HG02970 (cell line): ENCODE measurements around the gene LPAR1.

Experiments used
- ATAC-seq: cut with Tn5 transposase; IDR thresholded peaks from one replicate; pipeline ENCODE4 v1.9.1; 2021; ENCODE audit warnings: mild to moderate bottlenecking, moderate library complexity, moderate number of reproducible peaks; ENCODE audit not compliant: unreplicated experiment, low FRiP score

Gene LPAR1

DNA sequence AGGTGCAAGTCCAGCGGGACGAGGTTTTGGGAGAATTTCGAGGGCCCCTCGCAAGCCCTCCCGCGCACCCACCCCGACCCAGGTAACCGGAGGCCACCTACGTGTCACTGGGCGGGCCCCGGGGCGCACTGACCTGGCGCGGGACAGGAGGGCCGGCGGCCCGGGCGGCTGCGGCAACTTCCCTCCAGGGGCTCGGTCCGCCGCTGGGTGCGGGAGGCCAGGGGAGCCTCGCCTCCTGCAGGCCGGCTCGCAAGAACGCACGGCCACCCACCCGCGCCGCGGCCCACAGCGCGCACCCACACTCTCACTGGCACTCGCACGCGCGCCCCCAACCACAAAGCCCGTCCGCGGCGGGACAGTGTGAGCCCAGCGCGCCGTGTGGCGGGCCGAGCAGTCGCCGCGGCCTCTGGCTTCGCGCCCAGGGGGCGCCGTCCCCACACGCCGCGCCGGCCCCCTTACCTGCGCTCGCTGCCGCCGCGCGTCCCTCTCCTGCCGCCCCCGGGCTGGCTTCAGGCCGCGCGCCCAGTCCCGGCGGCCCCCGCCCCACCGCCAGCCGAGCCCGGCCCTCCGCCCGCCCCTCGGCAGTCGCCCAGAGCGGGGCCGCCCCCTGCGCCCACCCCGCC lies 451 bp downstream of the LPAR1 start:
- ATAC-seq = no peak

- no peak for ATAC-seq
These were observed 938 bp downstream of the LPAR1 start for GRCh38 chr9:111037356-111037707.

DNA sequence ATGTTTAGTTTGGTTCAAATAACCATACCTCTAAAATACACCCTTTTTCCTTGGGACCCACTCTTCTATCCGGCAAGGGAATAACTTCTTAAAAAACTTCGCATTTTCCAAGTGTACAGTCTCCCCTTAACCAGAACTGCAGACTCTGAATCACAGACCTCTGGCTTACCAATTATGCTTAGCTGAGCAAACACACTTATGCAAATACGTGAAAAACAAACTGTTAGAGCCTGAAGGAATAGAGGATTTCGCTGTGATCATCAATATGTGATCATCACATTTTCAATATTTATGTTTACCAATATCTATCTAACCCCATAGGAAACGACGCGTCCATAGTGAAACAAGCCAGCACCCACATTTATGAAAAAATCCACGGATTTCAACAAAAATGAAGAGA lies 1.3 kb downstream of the LPAR1 start:
- no peak for ATAC-seq

- no peak for ATAC-seq
These were observed 1.9 kb downstream of the LPAR1 start for GRCh38 chr9:111036429-111036789.

GRCh38 chr9:111035543-111036428 lies 2.5 kb downstream of the LPAR1 start:
- ATAC-seq = no peak

GRCh38 chr9:111034898-111035539 lies 3.3 kb downstream of the LPAR1 start:
- no peak for ATAC-seq

DNA sequence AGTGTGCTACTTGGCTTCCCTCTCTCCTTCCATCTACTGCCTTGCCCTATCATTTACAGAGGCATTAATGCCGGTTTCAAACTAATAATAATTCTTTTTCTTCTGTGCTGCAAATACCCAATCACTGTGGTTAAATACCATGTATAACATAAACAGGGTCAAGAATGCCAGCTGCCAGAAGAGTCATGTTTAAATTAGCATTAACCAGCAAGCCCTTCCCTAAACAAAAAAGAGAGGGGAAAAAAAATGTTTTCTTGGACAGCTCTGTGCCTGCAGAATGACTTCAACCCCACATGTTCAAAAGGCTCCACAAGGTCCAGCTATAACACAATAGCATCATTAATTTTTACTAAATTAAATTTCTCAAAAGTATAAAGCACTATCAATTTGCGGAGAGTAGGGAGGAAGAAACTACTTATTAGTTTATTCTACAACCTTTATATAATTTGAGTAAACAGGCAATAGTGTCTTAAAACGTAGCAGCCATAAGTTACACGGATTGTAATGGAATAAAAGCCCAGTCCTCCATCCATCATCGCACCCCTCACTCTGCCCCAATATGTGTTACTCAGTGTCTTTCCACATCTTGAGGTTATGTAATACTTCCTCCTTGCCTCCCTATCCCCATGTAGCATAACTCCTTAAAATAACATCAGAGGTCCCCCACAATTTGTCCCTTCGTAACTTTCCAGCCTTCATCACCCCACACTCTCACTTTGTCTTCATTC lies 3.9 kb downstream of the LPAR1 start:
- ATAC-seq = no peak

- ATAC-seq = no peak
These were observed 7.8 kb downstream of the LPAR1 start for GRCh38 chr9:111030492-111030891.

DNA sequence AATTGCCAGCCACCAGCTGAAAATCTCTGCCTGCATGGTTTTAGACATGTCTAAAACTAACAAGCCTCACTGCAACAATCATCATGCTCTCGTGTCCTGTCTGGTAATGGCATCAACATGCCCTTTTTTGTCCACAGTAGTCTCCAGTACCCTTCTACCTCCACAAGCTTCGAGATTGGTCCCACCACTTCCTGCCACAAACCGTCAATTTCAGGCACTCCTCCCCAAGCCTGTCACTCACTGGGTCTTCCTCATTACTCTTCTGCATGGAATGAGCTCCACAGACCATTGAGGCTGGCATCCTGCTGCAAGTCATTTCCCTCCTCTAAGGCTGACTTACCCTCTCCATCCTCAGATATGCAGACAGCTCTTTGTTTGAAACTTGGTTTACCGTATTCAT lies 9.0 kb downstream of the LPAR1 start:
- ATAC-seq = no peak

DNA sequence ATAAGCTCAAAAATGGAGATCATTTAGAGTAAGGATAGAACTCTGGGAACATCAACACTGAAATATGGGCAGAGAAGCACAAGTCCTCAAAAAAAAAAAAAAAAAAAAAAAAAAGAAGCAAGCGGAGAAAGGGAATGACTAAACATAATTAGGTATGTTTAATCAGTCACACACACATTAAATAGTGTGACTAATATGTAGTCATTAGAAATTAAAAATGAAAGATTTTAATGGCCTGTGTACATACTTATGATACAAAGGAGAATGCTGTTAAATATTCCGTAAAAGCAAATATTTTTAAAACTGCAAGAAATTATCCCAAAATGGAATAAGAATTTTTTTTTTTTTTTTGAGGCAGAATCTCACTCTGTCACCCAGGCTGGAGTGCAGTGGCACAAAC lies 10.5 kb downstream of the LPAR1 start:
- ATAC-seq = no peak

- ATAC-seq = no peak
These were observed 15.1 kb downstream of the LPAR1 start for GRCh38 chr9:111023128-111023527.

- ATAC-seq = no peak
These were observed 17.7 kb downstream of the LPAR1 start for GRCh38 chr9:111020594-111020993.

DNA sequence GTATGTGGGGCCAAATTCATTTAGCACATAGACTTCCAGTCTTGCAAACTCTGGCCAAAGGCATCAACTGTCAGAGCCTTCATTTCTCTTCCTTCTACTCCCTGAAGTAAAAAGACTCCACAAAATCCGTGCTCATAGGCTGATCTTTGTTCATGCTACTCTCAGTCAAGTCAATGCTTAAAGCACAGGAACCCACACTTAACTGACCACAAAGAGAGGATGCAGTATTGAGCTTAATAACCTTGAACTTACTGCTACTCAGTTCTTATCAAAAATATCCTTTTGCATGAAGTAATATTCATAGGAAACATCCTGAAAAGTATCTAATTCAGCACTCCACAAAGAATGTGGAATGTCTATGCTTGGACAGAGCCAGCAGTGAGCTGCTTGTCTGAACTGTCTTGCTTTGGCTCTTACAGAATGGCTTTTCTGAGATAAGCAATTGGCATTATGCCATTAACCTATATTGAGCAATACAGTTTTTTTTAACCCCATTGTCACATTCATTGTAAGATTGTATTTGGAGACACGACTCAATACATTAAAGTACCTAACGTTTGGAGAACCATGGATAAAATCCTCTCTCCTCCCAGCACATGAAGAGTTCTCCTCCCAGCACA lies 21.7 kb downstream of the LPAR1 start:
- no peak for ATAC-seq

- ATAC-seq = no peak
These were observed 22.3 kb downstream of the LPAR1 start for GRCh38 chr9:111016016-111016415.

GRCh38 chr9:111013707-111014106 lies 24.6 kb downstream of the LPAR1 start:
- no peak for ATAC-seq

- ATAC-seq = no peak
These were observed 25.0 kb downstream of the LPAR1 start for GRCh38 chr9:111013250-111013649.

GRCh38 chr9:111008158-111009075 lies 29.9 kb downstream of the LPAR1 start:
- no peak for ATAC-seq

- ATAC-seq = no peak
These were observed 32.4 kb downstream of the LPAR1 start for GRCh38 chr9:111005746-111006470.

DNA sequence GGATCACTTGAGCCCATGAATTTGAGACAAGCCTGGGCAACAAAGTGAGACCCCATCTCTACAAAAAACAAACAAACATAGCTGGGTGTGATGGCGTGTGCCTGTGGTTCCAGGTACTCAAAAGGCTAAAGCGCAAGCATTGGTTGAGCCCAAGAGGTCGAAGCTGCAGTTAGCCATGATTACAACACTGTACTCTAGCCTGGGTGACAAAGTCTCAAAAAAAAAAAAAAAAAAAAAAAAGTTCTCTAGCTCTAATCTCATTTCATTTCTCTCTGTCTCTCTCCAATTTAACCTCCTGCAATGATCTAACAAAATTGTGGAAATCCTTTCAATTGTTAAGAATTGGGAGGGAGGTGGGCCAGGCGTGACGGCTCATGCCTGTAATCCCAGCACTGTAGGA lies 33.3 kb downstream of the LPAR1 start:
- ATAC-seq = no peak
